ENCODE measurements around the gene ARHGEF40. TPM values are rescaled to one million over a fixed set of nuclear protein-coding genes. Genes with fewer than 3 reads are reported as not detected.
A peak's percentile ranks its signal among the peaks of the same experiment; 100 is the strongest.

Gene ARHGEF40
- total and polyA plus RNA-seq, 10 of the 15 experiments (the other 5 are each of a cell fraction or from before 2014, with no cell fraction given) = 0.03 to 0.31 (median 0.08) TPM; not detected in 2

DNA sequence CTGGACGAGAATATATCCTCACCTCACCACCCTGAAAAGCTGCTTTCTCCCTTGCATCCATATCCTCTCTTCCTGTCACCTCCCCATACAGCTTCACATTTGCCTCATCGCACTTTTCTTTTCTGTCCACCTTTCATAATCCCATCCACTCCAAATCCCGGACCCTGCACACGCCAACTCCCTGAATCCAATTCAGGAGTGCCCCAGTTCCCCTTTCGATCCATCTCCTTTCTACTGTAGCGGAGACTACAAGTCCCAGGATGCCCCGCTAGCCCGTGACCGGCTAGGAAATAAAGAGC, 33.3 kb downstream of the ARHGEF40 start (continued):
- TF ChIP-seq, protein P1, sequence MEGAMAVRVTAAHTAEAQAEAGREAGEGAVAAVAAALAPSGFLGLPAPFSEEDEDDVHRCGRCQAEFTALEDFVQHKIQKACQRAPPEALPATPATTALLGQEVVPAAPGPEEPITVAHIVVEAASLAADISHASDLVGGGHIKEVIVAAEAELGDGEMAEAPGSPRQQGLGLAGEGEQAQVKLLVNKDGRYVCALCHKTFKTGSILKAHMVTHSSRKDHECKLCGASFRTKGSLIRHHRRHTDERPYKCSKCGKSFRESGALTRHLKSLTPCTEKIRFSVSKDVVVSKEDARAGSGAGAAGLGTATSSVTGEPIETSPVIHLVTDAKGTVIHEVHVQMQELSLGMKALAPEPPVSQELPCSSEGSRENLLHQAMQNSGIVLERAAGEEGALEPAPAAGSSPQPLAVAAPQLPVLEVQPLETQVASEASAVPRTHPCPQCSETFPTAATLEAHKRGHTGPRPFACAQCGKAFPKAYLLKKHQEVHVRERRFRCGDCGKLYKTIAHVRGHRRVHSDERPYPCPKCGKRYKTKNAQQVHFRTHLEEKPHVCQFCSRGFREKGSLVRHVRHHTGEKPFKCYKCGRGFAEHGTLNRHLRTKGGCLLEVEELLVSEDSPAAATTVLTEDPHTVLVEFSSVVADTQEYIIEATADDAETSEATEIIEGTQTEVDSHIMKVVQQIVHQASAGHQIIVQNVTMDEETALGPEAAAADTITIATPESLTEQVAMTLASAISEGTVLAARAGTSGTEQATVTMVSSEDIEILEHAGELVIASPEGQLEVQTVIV (IDR thresholded peaks at IDR 0.05; ENCODE audit: borderline replicate concordance, partially characterized antibody) = no peak
- TF ChIP-seq PBX3 (IDR thresholded peaks at IDR 0.05; ENCODE audit: insufficient replicate concordance, low read depth, low read length) (no peak), EED (IDR thresholded peaks at IDR 0.05; ENCODE audit: low read depth) (peak; percentile 74), ZSCAN29 (IDR thresholded peaks at IDR 0.05) (no peak), SRF (IDR thresholded peaks at IDR 0.05; ENCODE audit: low read depth in 2 of 2, low read length in 2 of 2) (no peak), RUNX3 (IDR thresholded peaks at IDR 0.05; ENCODE audit: low read length) (no peak), BACH1 (IDR thresholded peaks at IDR 0.05; ENCODE audit: borderline replicate concordance) (no peak), BRCA1 (IDR thresholded peaks at IDR 0.05; ENCODE audit: low read depth, low read length) (no peak), SP1 (IDR thresholded peaks at IDR 0.05; ENCODE audit: low read depth, low read length) (no peak), SMC3 (IDR thresholded peaks at IDR 0.05; ENCODE audit: borderline replicate concordance, low read length) (no peak), SKIL (IDR thresholded peaks at IDR 0.05; ENCODE audit: low read depth, poor library complexity, severe bottlenecking) (no peak), FOXM1 (IDR thresholded peaks at IDR 0.05; ENCODE audit: low read depth, low read length) (no peak), CBX3 (IDR thresholded peaks at IDR 0.05; ENCODE audit: borderline replicate concordance, low read depth) (no peak), RAD21 (IDR thresholded peaks at IDR 0.05; ENCODE audit: insufficient read depth, low read depth, low read length) (no peak), NR2F1 (conservative IDR thresholded peaks at IDR 0.05) (no peak)
- TF ChIP-seq, protein P2, sequence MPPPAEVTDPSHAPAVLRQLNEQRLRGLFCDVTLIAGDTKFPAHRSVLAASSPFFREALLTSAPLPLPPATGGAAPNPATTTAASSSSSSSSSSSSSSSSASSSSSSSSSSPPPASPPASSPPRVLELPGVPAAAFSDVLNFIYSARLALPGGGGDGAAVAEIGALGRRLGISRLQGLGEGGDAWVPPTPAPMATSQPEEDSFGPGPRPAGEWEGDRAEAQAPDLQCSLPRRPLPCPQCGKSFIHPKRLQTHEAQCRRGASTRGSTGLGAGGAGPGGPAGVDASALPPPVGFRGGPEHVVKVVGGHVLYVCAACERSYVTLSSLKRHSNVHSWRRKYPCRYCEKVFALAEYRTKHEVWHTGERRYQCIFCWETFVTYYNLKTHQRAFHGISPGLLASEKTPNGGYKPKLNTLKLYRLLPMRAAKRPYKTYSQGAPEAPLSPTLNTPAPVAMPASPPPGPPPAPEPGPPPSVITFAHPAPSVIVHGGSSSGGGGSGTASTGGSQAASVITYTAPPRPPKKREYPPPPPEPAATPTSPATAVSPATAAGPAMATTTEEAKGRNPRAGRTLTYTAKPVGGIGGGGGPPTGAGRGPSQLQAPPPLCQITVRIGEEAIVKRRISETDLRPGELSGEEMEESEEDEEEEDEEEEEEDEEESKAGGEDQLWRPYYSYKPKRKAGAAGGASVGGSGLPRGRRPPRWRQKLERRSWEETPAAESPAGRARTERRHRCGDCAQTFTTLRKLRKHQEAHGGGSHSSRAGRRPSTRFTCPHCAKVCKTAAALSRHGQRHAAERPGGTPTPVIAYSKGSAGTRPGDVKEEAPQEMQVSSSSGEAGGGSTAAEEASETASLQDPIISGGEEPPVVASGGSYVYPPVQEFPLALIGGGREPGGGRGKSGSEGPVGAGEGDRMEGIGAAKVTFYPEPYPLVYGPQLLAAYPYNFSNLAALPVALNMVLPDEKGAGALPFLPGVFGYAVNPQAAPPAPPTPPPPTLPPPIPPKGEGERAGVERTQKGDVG (CRISPR knock-in tag; IDR thresholded peaks at IDR 0.05) = no peak
- TF ChIP-seq, protein P3, sequence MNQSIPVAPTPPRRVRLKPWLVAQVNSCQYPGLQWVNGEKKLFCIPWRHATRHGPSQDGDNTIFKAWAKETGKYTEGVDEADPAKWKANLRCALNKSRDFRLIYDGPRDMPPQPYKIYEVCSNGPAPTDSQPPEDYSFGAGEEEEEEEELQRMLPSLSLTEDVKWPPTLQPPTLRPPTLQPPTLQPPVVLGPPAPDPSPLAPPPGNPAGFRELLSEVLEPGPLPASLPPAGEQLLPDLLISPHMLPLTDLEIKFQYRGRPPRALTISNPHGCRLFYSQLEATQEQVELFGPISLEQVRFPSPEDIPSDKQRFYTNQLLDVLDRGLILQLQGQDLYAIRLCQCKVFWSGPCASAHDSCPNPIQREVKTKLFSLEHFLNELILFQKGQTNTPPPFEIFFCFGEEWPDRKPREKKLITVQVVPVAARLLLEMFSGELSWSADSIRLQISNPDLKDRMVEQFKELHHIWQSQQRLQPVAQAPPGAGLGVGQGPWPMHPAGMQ (IDR thresholded peaks at IDR 0.05; ENCODE audit: borderline replicate concordance) = no peak

All from GM12878 (cell line).